NOMO-1 treated with DMSO at 0.1 percent for 48 hours (cell line): ENCODE results near the gene SLC15A5.

Source experiments
- DNase-seq: peaks from one replicate; lab custom pipeline; 2025; ENCODE audit not compliant: unreplicated experiment; lab: John Stamatoyannopoulos, UW

Gene SLC15A5

GRCh38 chr12:16261944-16262475 lies 15.5 kb downstream of the SLC15A5 start:
- DNase-seq, result no peak

- no peak for DNase-seq
Measured at GRCh38 chr12:16260206-16260605, 17.3 kb downstream of the SLC15A5 start.

- DNase-seq, result no peak
Measured at GRCh38 chr12:16258963-16259362, 18.5 kb downstream of the SLC15A5 start.

GRCh38 chr12:16246264-16246663 lies 31.2 kb downstream of the SLC15A5 start:
- DNase-seq, result no peak

- DNase-seq, result no peak
Measured at GRCh38 chr12:16245209-16245608, 32.3 kb downstream of the SLC15A5 start.

GRCh38 chr12:16243487-16244412 lies 33.7 kb downstream of the SLC15A5 start:
- no peak for DNase-seq

GRCh38 chr12:16241346-16241745 lies 36.1 kb downstream of the SLC15A5 start:
- no peak for DNase-seq

- DNase-seq, result peak; percentile 10
Measured at GRCh38 chr12:16238661-16239060, 38.8 kb downstream of the SLC15A5 start.

GRCh38 chr12:16229676-16230075 lies 47.8 kb downstream of the SLC15A5 start:
- no peak for DNase-seq

- DNase-seq, result peak; percentile 4
Measured at GRCh38 chr12:16228067-16228466, 49.4 kb downstream of the SLC15A5 start.

GRCh38 chr12:16225692-16226091 lies 51.8 kb downstream of the SLC15A5 start:
- peak; percentile 13 for DNase-seq

- no peak for DNase-seq
Measured at GRCh38 chr12:16224196-16224595, 53.3 kb downstream of the SLC15A5 start.

GRCh38 chr12:16221776-16222175 lies 55.7 kb downstream of the SLC15A5 start:
- DNase-seq, result no peak

GRCh38 chr12:16220120-16220519 lies 57.4 kb downstream of the SLC15A5 start:
- DNase-seq, result no peak

GRCh38 chr12:16218934-16219751 lies 58.3 kb downstream of the SLC15A5 start:
- DNase-seq, result no peak

GRCh38 chr12:16218234-16218633 lies 59.3 kb downstream of the SLC15A5 start:
- no peak for DNase-seq

- no peak for DNase-seq
Measured at GRCh38 chr12:16211731-16212130, 65.8 kb downstream of the SLC15A5 start.

- peak; percentile 66 for DNase-seq
Measured at GRCh38 chr12:16198884-16199283, 78.6 kb downstream of the SLC15A5 start.

- DNase-seq, result no peak
Measured at GRCh38 chr12:16197600-16197999, 79.9 kb downstream of the SLC15A5 start.

GRCh38 chr12:16189849-16190248 lies 87.6 kb downstream of the SLC15A5 start:
- peak; percentile 40 for DNase-seq

GRCh38 chr12:16187660-16188059 lies 89.8 kb downstream of the SLC15A5 start:
- no peak for DNase-seq

GRCh38 chr12:16184681-16185080 lies 92.8 kb downstream of the SLC15A5 start:
- DNase-seq, result no peak
